ENCODE data around the gene CTAG1A.

The CTAG1A gene

DNA sequence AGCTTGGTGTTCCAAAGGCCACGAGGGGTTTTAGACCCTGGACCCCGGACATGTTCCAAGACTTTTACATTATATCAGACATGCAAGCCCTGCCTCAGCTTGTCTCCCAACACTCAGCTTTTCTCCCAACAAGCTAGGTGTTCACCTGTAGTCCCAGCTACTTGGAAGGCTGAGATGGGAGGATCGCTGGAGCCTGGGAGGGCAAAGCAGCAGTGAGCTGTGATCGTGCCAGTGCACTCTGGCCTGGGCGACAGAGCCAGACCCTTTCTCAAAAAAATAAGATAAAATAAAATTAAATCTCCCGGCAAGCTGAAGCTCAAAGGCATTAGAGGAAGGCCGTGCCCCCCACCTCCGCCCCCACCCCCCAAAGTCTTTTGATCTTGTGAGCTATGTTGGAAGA lies 13.7 kb downstream of the CTAG1A start:
- TF ChIP-seq, protein P1, sequence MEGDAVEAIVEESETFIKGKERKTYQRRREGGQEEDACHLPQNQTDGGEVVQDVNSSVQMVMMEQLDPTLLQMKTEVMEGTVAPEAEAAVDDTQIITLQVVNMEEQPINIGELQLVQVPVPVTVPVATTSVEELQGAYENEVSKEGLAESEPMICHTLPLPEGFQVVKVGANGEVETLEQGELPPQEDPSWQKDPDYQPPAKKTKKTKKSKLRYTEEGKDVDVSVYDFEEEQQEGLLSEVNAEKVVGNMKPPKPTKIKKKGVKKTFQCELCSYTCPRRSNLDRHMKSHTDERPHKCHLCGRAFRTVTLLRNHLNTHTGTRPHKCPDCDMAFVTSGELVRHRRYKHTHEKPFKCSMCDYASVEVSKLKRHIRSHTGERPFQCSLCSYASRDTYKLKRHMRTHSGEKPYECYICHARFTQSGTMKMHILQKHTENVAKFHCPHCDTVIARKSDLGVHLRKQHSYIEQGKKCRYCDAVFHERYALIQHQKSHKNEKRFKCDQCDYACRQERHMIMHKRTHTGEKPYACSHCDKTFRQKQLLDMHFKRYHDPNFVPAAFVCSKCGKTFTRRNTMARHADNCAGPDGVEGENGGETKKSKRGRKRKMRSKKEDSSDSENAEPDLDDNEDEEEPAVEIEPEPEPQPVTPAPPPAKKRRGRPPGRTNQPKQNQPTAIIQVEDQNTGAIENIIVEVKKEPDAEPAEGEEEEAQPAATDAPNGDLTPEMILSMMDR (conservative IDR thresholded peaks at IDR 0.05) = no peak
- H3K27ac ChIP-seq = no peak overlapping the region

DNA sequence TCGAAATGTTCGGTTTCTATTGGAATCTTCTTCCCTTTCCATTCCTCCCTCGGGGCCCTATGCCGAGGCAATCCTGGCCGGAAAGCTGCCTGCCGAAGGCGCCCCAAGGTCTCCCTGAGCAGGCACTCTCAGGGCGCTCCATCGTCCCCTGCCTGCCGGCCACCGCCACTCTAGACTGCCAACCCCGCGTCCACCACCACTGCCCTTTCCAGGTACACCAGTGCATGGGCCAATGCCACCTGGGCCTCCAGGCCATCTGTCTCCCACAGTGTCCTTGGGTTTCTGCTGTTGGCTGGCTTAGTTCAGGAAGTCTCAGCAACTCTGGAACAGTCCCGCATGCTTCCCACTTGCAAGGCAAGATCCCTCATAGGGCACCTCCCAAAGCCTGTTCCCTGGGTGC lies 14.6 kb downstream of the CTAG1A start:
- TF ChIP-seq, protein P1 (conservative IDR thresholded peaks at IDR 0.05) = no peak
- no peak overlapping the region for H3K27ac ChIP-seq

DNA sequence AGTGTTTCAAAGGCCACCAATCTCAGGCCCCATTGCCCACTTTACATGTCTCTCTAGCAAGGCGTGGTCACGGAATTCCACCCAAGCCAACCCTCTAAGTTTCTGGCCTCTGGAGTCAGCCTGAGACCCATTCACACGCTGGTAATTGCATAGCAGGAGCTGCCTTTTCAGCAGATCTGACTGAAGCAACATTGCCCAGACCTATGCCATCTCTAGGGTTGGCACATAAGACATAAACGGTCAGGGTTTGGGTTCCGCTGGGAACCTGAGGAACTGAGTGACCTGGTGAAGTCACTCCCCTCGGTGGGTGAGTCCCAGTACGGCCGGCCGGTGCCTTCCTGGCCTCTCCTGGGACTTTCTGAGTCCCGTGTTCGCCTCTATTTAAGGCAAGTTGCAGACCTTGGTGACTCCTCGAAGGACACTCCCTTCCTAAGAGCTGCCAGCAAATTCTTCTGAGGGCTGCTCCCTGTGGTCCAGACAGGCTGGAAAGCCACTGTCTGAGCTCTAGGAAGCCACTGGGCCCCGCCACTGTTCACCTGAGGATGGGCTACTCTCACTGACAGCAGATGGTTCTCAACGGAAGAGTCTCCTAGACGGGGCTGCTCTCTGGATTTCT lies 15.9 kb downstream of the CTAG1A start:
- TF ChIP-seq, protein P1 (conservative IDR thresholded peaks at IDR 0.05) = no peak
- H3K27ac ChIP-seq = no peak overlapping the region

DNA sequence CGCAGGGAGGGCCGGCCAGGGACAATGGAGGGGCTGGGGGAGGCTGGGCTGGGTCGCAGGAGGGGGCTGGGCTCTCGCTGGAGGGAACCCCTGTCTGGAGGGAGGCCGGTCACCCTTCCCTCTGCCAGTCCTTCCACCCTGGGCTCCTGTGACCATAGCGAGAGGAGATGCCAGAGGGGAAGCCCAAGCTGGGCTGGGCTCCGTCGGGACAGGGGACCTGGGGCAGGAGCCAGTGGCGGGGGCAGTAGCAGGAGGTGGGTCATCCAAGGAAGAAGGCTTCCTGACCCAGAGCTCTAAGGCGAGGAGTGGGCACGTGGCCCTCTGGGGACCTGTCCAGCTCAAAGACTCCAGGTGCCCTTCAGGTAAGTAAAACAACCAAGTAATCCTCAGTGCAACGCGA lies 17.3 kb downstream of the CTAG1A start:
- TF ChIP-seq, protein P1 (conservative IDR thresholded peaks at IDR 0.05) = no peak
- no peak overlapping the region for H3K27ac ChIP-seq

DNA sequence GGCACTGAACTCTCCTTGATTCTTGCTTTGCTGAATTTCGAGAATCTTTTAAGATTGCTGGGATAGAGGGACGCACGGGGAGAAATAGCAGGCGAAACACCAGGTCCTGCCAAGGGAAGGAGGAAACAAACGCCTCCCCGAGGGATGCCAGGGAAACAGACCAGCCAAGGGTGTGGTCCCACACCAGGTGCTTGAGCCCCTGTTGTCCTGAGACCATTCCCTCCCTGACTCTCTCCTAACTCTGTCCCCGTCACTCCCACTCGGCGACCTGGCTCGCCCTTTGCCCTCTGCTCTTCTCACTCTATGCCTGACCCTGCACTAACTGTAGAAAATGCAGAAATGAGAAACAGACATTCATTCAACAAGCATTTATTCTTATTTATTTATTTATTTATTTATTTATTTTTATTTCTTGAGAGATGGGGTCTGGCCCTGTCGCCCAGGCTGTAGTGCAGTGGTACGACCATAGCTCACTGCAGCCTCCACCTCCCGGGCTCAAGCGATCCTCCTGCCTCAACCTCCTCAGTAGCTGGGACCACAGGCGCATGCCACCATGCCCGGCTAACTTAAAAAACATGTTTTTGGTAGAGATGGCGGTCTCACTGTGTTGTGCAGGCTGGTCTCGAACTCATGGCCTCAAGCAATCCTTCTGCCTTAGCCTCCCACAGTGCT lies 18.0 kb downstream of the CTAG1A start:
- no peak overlapping the region for H3K27ac ChIP-seq

DNA sequence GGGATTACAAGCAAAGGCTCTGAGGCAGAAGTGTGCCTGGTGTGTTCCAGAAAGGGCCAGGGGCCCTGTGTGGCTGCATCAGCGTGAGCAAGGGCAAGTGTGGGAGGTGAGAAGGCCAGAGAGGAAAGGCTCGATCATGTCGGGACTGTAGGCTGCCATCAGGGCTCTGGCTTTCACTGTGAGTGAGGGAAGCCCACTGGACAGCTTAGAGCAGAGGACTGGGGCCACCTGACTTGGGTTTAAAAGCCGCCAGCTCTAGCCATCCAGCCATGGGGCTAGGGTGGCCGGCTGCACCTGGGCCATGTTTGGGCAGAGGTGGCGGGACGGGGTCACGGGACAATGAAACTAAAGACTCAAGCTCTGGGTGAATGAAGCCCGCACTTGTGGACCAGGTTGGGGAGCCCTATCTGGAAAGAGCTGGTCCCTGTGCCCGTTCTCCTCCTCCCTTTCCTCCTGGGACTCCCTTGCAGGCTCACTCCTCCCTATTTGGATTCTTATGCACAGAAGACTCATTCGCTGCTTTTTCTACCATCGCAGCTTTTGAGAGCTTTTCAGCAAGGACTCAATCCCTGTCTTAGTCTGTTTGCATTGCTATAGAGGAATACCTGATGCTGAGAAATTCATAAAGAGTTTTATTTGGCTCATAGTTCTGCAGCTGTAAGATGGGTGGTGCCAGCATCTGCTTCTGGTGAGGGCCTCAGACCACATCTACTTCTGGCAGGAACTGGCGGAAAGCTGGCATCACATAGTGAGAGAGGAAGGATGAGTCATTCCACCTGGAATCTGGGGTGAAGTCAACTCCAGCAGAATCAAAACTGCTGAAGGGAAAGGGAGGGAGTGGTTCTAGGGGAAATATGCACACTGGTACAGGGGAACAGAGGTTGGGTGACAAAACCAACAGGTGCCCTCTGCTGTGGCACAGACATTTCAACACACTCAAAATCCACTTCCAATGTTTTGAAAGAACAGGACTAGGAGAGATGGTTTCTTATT lies 18.8 kb downstream of the CTAG1A start:
- TF ChIP-seq, protein P1 (conservative IDR thresholded peaks at IDR 0.05) = no peak
- no peak overlapping the region for H3K27ac ChIP-seq

More for the DNA sequence above, 18.0 kb downstream of the CTAG1A start:
- TF ChIP-seq, protein P1 (conservative IDR thresholded peaks at IDR 0.05) = no peak

DNA sequence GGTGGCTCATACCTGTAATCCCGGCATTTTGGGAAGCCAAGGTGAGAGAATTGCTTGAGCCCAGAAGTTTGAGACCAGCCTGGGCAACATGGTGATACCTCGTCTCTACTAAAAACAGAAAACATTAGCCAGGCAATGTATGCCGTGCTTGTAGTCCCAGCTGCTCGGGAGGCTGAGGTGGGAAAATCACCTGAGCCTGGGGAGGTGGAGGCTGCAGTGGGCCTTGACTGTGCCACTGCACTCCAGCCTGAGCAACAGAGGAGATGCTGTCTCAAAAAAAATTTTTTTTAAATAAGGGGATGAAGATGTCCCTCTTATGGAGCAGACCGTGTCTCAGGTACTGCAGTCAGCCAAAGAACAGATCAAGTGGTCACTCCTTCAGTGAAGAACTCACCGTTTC lies 20.6 kb downstream of the CTAG1A start:
- TF ChIP-seq, protein P1 (conservative IDR thresholded peaks at IDR 0.05) = no peak
- peak overlapping the region; percentile 75 for H3K27ac ChIP-seq

Data from VCaP (cell line).